RCC 7860 (cell line): ENCODE measurements around the gene AP1S2.
"Not testable (repeated sequence)": the region's sequence is repeated elsewhere in the genome, so short reads cannot be mapped to it uniquely, and the experiment has no call there.

Experiments used
- DNase-seq: peaks from one replicate; pipeline ENCODE4 v3.0.0-alpha.2; 2015; ENCODE audit warnings: low spot score
- FAIRE-seq: peaks from 2 replicates; lab custom pipeline; 2012; peaks lifted over from hg19 to GRCh38; lab: Jason Lieb, UNC

The AP1S2 gene

DNA sequence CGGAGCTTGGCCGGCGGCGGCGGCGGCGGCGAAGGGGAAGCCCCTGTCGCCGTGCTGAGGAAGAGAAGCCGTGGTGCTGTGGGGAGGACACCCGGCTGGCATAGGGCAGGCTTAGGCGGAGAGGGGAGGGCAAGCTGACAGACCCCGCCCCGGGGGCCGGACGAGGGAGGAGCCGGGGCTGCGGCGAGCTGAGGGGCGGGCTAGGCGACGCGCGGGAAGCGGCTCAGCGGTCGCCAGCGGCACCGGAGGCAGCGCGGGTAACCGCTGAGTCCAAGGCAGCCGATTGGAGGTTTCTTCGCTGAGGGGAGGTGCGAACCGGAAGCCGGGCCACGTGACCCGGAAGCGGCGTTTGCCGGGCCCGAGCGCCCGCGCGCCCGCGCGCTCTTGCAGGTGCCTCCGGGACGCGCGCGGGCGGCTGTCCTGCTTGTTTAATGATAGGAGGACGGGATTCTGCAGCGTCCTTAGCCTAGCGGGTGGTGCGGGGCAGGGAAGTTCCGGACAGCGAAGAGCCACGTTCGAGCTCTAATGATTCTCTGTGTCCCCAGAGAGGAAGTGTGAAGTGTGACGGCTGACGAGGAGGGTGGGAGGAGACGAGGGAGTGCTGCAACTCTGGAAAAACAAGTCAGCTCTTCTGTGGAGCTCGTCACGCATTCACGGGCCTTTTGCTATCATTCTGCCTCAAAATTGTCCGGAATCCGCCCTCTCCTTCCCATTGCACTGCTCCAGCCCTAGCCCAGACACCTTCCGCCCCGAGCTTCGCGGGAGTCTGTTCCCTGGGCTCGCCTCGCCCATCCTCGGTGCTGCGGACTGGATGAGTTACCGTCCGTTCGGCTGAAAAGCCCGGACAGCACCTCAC lies at the start of gene AP1S2:
AP1S2 (minus strand) TSS at position 102 of the 856 bp plus-strand sequence. CDS start 2,289 bp downstream, outside the sequence.
- DNase-seq (peak; percentile 82), FAIRE-seq (no peak)

DNA sequence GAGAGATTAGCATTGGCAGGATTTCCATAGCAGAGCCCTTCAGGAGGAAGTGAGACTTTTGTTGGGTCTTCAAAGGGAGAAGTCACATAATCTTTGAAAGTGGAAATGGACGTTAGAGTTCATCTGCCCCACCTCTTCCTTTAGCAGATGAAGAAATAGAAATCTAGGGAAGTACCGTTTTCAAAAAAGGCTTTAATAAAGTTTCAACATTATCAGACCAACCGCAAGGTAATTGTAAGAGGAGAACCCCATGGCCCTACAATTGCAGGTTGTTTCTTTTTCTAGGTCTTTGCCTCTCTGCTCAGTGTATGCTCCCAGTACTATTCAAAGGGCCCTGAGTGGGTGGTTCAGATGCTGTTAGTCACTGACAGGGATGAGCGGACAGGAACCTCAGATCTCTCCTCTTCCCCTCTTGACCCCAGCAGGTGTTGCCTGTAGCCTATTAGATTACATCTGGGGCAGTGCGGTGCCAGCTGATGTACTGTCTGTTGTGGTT lies 48.6 kb upstream of the AP1S2 start:
- DNase-seq (no peak), FAIRE-seq (no peak)

DNA sequence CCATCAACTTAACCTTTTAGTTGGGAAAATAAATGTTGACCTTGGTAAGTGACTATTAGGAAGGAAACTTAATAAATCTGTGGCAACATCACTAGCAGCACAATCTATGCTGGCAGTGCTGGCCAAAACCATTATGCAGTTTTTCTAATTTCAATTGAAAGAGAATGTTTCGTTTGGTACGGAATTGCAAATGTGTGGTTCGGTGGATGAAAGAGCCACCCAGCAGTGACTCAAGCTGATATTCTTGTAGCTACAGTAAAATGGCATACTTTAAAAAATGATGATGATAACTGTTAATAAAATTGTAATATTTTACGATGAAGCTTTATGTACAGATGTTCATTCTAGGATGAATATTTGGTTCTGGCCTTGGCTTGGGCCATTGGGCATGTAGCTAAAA lies 40.7 kb upstream of the AP1S2 start:
- no peak for FAIRE-seq
- DNase-seq, result no peak

DNA sequence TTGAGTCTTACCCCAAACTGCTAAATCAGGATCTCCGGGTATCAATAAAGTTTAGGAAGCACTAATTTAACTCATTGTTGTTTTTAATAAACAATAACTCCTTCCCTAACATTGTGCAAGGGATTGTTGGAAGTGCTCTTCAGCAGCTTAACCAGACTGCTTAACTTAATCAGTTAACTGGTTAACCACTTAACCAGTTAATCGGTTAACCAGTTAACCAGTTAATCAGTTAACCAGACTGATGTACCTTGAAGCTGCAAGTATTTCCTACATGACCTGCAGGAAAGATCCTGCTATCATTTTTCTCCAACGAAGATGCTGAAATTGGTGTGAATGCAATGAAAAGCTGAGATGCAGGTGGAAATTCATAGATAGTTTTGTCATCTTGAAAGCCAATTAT lies 40.1 kb upstream of the AP1S2 start:
- FAIRE-seq, result peak; percentile 32

GRCh38 chrX:15890463-15890862 lies 35.9 kb upstream of the AP1S2 start:
- no peak for DNase-seq
- no peak for FAIRE-seq

More for the DNA sequence above, 40.1 kb upstream of the AP1S2 start:
- no peak for DNase-seq

DNA sequence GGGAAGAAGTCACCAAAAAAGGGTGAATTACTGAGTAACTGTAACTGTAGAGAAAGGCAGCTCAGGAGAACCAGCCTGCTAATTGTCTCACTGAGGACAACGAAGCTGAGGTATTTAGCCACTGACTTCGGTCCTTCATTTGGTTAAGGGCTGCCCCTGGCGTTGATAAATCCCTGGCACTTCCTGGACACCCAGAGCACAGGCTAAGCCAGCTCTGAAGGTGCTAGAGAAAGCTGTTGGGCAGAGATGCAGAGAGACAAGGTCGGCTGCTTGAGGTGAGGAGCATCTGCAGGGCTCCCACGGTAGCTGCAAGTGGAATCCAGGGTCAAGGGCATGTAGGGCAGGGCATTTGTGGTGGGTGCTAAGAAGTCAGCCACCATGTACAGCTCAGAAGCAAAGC lies 33.4 kb upstream of the AP1S2 start:
- FAIRE-seq (no peak), DNase-seq (no peak)

- FAIRE-seq, result no peak
- no peak for DNase-seq
These were observed 28.9 kb upstream of the AP1S2 start for GRCh38 chrX:15883540-15883863.

GRCh38 chrX:15882704-15883539 lies 28.3 kb upstream of the AP1S2 start:
- FAIRE-seq, result peak; percentile 86
- peak; percentile 84 for DNase-seq

- no peak for FAIRE-seq
- no peak for DNase-seq
These were observed 26.8 kb upstream of the AP1S2 start for GRCh38 chrX:15881381-15881897.

GRCh38 chrX:15877914-15878313 lies 23.3 kb upstream of the AP1S2 start:
- DNase-seq, FAIRE-seq: not testable (repeated sequence)

DNA sequence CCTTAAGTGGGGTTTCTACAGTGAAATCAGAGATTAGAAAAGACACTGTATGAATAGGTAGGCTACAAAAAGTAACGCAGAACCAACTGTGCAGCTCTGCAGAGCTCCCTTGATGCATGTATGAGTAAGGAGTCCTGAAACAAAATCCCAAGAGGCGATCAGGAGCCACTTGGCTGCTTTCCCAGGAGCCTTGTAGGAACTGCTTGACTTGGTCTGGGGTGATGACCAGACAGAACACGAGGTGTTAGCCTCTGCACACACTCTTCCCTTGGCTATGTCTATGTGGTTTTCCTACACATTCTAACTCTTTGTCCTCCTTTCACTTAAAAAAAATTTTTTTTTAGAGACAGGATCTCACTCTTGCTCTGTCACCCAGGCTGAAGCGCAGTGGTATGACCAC lies 22.8 kb upstream of the AP1S2 start:
- peak; percentile 12 for FAIRE-seq

GRCh38 chrX:15874672-15875071 lies 20.1 kb upstream of the AP1S2 start:
- DNase-seq (no peak), FAIRE-seq (no peak)

More for the DNA sequence above, 22.8 kb upstream of the AP1S2 start:
- DNase-seq, result peak; percentile 16

DNA sequence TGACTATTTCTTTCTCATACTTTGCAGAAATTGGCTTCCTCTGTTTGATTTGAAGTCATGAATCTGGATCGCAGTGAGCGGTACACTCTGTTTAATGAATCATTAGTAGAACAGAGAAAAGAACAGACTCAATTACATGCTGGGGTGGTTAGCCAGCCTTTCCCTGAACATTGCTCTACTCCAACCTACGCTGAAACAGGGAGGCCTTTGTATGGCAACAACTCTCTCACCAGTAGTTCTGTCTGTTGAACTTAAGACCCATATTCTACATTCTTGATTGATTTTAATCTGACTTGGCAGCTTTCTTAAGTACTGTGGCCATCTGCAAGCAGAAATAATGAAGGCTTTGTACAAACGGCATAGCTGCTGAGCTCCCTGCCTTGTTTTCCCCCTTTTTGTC lies 19.0 kb upstream of the AP1S2 start:
- FAIRE-seq, result no peak
- no peak for DNase-seq

DNA sequence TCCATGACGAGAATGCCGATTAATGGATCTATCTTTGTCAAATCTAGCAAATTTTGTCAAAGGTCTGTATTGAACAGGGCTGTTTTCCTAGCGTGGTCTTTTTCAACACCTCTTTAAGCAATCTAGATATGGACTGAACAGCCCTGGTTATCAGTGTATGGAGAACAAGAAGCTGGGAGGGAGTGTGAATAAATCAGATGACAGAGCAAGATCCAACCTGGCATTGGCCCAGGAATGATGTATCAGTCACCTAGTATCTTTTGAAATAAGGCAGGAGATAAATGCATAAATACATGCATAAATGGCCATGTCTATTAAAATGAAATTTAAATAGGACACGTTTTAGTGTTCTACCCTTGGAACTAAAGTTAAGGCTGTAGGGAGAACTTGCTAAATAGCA lies 15.7 kb upstream of the AP1S2 start:
- FAIRE-seq (no peak), DNase-seq (no peak)

- no peak for FAIRE-seq
- no peak for DNase-seq
These were observed 15.1 kb upstream of the AP1S2 start for GRCh38 chrX:15869695-15870094.

- no peak for FAIRE-seq
- no peak for DNase-seq
These were observed 11.5 kb upstream of the AP1S2 start for GRCh38 chrX:15866147-15866546.

DNA sequence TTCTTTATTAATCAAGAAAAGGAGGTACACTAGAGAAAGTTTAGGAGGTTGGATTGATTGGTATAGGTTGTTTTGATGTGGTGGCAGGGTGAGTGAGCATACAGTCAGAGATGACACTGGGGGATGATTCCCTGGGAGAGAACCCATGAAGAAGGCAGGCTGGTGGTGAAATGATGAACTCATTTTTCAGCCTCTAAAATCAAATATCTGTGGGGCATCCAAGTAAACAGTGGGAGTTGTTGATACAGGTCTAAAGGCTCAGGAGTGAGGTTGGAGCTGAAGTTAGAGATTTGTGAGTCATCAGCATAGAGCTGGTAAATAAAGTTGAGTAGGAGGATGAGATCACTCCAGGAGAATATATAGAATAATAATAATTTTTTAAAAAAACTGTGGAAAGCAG lies 10.0 kb upstream of the AP1S2 start:
- peak; percentile 34 for DNase-seq
- FAIRE-seq, result peak; percentile 62

- DNase-seq (no peak), FAIRE-seq (no peak)
These were observed 9.4 kb upstream of the AP1S2 start for GRCh38 chrX:15864023-15864422.

GRCh38 chrX:15860921-15861320 lies 6.3 kb upstream of the AP1S2 start:
- DNase-seq, result no peak
- FAIRE-seq, result no peak

DNA sequence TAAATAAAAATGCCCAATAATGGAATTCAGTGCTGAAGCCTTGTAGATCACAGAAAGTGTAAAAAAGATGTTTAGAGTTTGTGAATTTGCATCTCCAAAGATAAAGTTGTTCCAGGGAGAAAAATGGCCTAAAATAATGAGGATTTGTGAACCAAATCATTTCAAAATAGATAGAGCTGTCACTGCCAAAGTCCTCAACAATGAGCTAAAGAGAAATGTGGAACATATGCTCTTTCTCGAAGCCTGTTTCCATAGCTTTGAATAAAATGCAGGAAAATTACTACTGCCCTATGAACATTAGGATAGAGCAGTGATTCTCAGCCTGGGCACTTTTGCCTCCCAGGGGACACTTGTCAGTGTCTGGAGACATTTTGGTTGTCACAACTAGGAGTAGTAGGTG lies 3.4 kb upstream of the AP1S2 start:
- FAIRE-seq (no peak), DNase-seq (no peak)

GRCh38 chrX:15856636-15857035 lies 2.0 kb upstream of the AP1S2 start:
- DNase-seq (no peak), FAIRE-seq (no peak)

DNA sequence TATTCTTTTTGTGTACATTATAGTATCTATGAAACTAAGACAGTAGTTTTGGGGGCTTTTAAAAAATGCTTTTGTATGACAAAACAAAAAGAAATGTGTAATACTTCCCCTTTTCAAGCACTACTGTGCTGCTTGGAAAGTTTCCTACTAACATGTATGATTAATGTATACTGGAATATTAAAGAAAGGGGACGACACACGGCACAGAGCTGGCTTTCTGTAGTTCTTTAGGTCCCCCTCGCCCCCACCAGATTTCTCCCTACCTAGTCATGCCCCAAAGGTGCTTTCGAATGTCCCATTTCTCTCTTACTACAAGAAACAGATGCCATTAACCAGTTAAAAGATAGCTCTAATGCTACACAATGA lies 1.6 kb upstream of the AP1S2 start:
- DNase-seq (no peak), FAIRE-seq (no peak)
